Kasumi-1 (cell line): ENCODE measurements around the gene SP140L.
"Not testable (repeated sequence)": the region's sequence is repeated elsewhere in the genome, so short reads cannot be mapped to it uniquely, and the experiment has no call there.

Source experiments
- DNase-seq, 2 experiments: peaks; one replicate each; lab custom pipeline; 2025; lab: John Stamatoyannopoulos, UW

Gene SP140L

GRCh38 chr2:230382108-230382507, 55.1 kb downstream of the SP140L start:
- no peak for DNase-seq

- DNase-seq, result no peak
Measured at GRCh38 chr2:230383453-230383852, 56.5 kb downstream of the SP140L start.

GRCh38 chr2:230384986-230385385, 58.0 kb downstream of the SP140L start:
- DNase-seq, result no peak

- DNase-seq, result no peak
Measured at GRCh38 chr2:230394301-230394700, 67.3 kb downstream of the SP140L start.

- not testable (repeated sequence) for DNase-seq
Measured at GRCh38 chr2:230398698-230399097, 71.7 kb downstream of the SP140L start.

GRCh38 chr2:230400041-230400440, 73.0 kb downstream of the SP140L start:
- no peak for DNase-seq

- DNase-seq, result no peak
Measured at GRCh38 chr2:230400454-230400853, 73.5 kb downstream of the SP140L start.

- not testable (repeated sequence) for DNase-seq
Measured at GRCh38 chr2:230401026-230401425, 74.0 kb downstream of the SP140L start.

- no peak for DNase-seq
Measured at GRCh38 chr2:230403746-230404145, 76.8 kb downstream of the SP140L start.

GRCh38 chr2:230405824-230406223, 78.8 kb downstream of the SP140L start:
- no peak for DNase-seq

- DNase-seq, result no peak
Measured at GRCh38 chr2:230408244-230408842, 81.3 kb downstream of the SP140L start.

- not testable (repeated sequence) for DNase-seq
Measured at GRCh38 chr2:230409316-230409715, 82.3 kb downstream of the SP140L start.

GRCh38 chr2:230410263-230410662, 83.3 kb downstream of the SP140L start:
- DNase-seq, result no peak

GRCh38 chr2:230410861-230411569, 84.0 kb downstream of the SP140L start:
- DNase-seq, result no peak

GRCh38 chr2:230411570-230412370, 84.8 kb downstream of the SP140L start:
- DNase-seq, result peak in 1 of 2 experiments; percentile 7

- DNase-seq, result no peak
Measured at GRCh38 chr2:230412371-230412711, 85.3 kb downstream of the SP140L start.

GRCh38 chr2:230412846-230413245, 85.9 kb downstream of the SP140L start:
- no peak for DNase-seq

GRCh38 chr2:230413479-230413878, 86.5 kb downstream of the SP140L start:
- no peak for DNase-seq

- no peak for DNase-seq
Measured at GRCh38 chr2:230414302-230414701, 87.3 kb downstream of the SP140L start.

- DNase-seq, result peak; percentile 59 to 63
Measured at GRCh38 chr2:230416061-230416721, 89.2 kb downstream of the SP140L start, which contains the start of gene SP100. TSS of gene SP100 (plus strand) at chr2:230416201. CDS start at chr2:230416297, 96 bp downstream.

GRCh38 chr2:230417436-230417835, 90.4 kb downstream of the SP140L start:
- no peak for DNase-seq

GRCh38 chr2:230418341-230419016, 91.5 kb downstream of the SP140L start:
- no peak for DNase-seq
